C4-2B (cell line): ENCODE data around the gene TREML4.

ENCODE experiments used
- H3K27ac ChIP-seq: fragments of 450-650 bp; 2 replicates; pipeline ENCODE4 v1.5.1; 2017
- ZFX ChIP-seq: fragments of 450-650 bp; IDR thresholded peaks from 2 replicates; pipeline ENCODE4 v1.6.1; 2017
- TF ChIP-seq, protein P1 (sequence below): fragments of 450-650 bp; conservative IDR thresholded peaks from 2 replicates; pipeline ENCODE4 v1.5.1; 2017; ENCODE audit warnings: mild to moderate bottlenecking

Gene TREML4

DNA sequence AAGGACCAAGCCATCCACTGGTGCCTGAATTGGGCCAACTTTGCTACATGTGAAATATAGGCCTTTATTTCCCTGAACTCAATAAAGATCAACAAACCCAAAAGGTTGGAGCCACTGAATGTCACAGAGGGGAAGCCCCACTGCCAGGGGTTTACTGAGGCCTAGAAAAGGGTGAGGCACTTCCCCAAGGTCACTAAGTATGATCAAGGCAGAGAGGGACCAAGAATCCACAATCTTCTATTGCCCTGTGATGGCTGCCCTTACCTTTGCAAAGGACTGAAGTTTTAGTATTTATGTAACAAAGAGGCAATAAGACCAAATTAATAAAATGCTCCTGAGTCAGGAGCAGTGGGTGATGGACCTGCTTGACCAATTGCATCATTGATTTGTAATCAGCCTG is 40.3 kb downstream of the TREML4 start:
- TF ChIP-seq, protein P1, sequence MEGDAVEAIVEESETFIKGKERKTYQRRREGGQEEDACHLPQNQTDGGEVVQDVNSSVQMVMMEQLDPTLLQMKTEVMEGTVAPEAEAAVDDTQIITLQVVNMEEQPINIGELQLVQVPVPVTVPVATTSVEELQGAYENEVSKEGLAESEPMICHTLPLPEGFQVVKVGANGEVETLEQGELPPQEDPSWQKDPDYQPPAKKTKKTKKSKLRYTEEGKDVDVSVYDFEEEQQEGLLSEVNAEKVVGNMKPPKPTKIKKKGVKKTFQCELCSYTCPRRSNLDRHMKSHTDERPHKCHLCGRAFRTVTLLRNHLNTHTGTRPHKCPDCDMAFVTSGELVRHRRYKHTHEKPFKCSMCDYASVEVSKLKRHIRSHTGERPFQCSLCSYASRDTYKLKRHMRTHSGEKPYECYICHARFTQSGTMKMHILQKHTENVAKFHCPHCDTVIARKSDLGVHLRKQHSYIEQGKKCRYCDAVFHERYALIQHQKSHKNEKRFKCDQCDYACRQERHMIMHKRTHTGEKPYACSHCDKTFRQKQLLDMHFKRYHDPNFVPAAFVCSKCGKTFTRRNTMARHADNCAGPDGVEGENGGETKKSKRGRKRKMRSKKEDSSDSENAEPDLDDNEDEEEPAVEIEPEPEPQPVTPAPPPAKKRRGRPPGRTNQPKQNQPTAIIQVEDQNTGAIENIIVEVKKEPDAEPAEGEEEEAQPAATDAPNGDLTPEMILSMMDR: no peak
- TF ChIP-seq ZFX: no peak
- no peak overlapping the region for H3K27ac ChIP-seq

DNA sequence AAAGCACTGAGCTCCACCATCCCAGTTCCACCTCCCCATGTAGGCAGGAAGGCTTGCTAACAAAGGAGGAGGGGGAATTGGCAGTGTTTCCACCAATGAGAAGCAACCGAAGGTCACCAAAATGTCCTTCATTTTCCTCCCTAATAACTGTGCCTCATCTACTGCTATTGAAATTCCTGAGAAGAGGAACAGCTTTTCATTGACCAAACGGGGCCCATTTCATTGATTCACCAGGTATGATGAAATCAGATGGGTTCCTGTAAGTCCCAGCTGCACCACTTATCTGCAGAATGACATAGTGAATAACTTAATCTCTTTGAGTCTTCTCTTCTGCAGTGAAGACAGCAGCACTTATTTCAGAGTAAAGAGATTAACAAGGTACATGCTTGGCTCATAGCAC is 41.0 kb downstream of the TREML4 start:
- TF ChIP-seq, protein P1: no peak
- no peak for TF ChIP-seq ZFX
- no peak overlapping the region for H3K27ac ChIP-seq

DNA sequence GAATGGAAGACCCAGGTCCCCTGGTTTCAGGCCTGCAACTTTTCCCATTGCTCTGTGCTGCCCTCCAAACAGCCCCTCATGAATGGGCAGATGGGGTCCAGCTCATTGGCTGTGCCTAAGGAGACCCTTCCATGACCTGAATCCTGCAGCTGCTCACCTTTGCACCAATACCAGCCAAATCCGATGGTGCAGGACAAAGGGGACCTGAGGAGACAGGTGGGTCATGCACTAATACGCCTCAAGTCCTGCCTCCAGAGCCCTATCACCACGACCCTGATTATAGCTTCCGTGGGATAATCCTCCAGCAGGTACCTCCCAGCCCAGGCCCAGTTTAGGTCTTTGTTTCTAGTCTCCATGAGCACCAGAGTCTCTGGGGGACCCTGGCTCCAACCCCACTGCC is 41.6 kb downstream of the TREML4 start:
- TF ChIP-seq, protein P1: no peak
- no peak for TF ChIP-seq ZFX
- no peak overlapping the region for H3K27ac ChIP-seq

DNA sequence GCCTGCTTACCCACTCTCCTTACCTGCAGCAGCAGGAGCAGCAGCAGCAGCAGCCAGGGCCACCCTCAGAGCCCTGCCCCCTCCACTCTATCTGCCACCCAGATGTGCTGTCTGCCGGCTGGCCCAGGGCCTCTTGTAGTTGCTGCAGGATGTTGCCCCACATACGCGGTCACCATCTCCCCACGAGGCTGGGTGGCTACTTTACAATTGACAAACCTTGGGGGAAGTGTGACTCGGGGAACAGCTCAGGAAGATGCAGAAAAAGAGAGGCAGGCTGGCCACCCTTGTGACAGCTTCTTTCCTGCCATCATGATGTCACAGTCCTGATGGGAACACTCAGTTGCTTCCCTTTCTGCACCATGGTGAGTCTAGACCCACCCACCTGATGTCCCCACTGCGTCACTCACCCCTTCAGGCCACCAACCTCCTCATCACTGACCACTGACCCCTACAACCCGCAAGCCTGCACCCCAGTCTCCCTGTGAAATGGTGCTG is 43.8 kb downstream of the TREML4 start:
- no peak for TF ChIP-seq ZFX
- TF ChIP-seq, protein P1: no peak
- no peak overlapping the region for H3K27ac ChIP-seq

DNA sequence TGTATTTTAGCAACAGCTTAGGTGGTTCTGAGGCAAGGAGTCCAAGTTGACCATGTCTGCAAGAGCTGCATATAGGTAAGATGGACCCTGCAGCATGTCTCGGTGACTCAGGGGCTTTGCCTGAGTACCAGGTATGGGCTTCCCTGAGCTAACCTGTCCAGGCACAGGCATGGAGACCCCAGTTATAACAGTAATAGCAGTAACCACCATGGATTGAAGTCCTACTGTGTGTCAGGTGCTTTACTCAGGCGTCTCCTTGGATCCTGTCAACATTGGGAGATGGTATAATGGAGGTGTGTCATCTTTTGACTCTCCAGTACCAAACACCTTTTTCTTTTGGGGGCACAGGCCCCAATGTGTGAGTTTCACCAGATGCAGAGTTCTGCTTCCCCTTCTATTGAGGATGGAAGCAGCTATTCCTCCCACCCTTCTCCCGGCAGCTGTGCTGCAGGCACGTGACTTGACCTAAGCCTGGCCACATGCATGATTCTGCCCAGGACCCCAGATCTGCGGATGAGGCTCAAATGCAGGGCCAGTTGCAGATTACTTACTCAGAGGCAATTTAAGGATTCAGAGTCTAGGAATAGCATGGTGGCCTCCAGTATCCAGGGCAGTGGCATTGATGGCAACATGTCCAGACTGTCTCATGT is 44.6 kb downstream of the TREML4 start:
- H3K27ac ChIP-seq: no peak overlapping the region
- TF ChIP-seq ZFX: no peak
- TF ChIP-seq, protein P1: no peak

DNA sequence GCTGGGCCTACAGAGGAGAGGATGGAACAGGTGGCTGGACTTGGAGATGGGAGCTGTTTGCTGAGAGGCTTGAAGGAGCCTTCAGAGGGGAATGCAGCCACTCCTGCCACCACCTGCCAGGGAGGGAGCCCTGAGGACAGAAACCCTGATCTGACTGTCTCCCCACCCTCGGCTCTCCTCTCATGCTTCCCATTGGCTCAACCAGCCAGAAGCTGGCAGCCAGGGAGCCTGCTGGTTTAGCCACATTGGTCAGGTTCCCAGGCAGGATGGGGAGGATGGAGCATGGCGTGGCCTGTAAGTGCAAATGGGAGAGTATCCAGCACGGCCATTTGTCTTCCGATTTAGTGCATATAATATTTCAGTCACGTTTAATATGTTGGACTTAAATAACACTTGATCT is 45.6 kb downstream of the TREML4 start:
- H3K27ac ChIP-seq: no peak overlapping the region
- TF ChIP-seq, protein P1: no peak
- TF ChIP-seq ZFX: no peak

DNA sequence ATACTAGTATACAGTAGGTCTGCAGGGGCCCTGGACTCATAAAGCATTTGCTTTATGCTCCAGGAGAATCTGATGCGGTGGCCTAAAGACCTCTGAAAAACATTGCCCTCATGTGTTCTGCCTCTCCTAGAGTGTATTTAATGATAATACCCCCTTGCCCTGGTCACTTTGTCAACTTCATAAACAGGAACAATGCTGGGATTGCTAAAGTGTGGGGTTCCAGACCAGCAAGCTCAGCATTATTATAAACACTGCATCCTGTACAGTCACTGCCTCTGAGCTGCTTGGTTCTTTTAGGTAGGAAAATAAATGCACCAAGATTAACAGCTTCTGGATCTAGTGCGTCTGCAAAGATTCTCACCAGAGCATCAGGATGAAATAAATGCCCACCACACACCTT is 46.1 kb downstream of the TREML4 start:
- no peak overlapping the region for H3K27ac ChIP-seq
- no peak for TF ChIP-seq ZFX
- TF ChIP-seq, protein P1: no peak
